Measurements from ENCODE around the gene SOX1. TPM values are rescaled to one million over a fixed set of nuclear protein-coding genes. Genes with fewer than 3 reads are reported as not detected.

The SOX1 gene
- not detected in 2 replicates for total RNA-seq

GRCh38 chr13:112067116-112067741 lies at the start of gene SOX1:
Gene SOX1 (plus strand): TSS chr13:112067149. CDS start chr13:112067659, 510 bp downstream.

